Fibroblast of lung (primary cell): ENCODE results near the gene SDF2L1.

Experiments
- CTCF ChIP-seq, 2 donors: IDR thresholded peaks in 1 of 2; conservative IDR thresholded peaks in 1 of 2; 1 replicate in 1 of 2; 2 replicates in 1 of 2; pipeline ENCODE4 v1.5.1; 2011 to 2012; ENCODE audit warnings: low read length in 2 of 2, control low read depth in 1 of 2, inconsistent platforms in 1 of 2, low read depth in 1 of 2, mild to moderate bottlenecking in 1 of 2
- EZH2 ChIP-seq: IDR thresholded peaks from 2 replicates; pipeline ENCODE4 v1.5.1; 2012; ENCODE audit warnings: low read length, control low read depth, mild to moderate bottlenecking; ENCODE audit errors: missing control alignments

- TF ChIP-seq CTCF (conservative IDR thresholded peaks at IDR 0.05 in 1 of 2, IDR thresholded peaks at IDR 0.05 in 1 of 2; ENCODE audit: low read depth in 1 of 2, low read length in 2 of 2) (no peak), EZH2 (no peak)
Measured at GRCh38 chr22:21680830-21681565, 38.9 kb downstream of the SDF2L1 start.
